HCT116 (cell line): ENCODE results near the gene MYCBP. TPM values are rescaled to one million over a fixed set of nuclear protein-coding genes. Genes with fewer than 3 reads are reported as not detected.

Experiments
- ATAC-seq: fragments of 200-7000 bp; cut with Tn5 transposase; 2 replicates; pipeline ENCODE4 v1.9.1; 2020; ENCODE audit warnings: mild to moderate bottlenecking, moderate library complexity
- BruUV-seq: library from RNA; stranded (reverse); fragments of 400-500 nt; replicated peaks from 2 replicates; lab custom pipeline; 2021; lab: Mats Ljungman, UMichigan
- CTCF ChIA-PET: fragments of 300-600 bp; sonication (Branson Sonifier 250); formaldehyde crosslinking; loops from one replicate; lab custom pipeline; 2021; ENCODE audit warnings: antibody characterized with exemption; lab: Charles Lee
- POLR2A ChIA-PET: fragments of 300-600, 350-600 bp; sonication (Branson Sonifier 250); formaldehyde crosslinking; loops from one replicate; lab custom pipeline; 2021; ENCODE audit warnings: antibody characterized with exemption; lab: Charles Lee
- RAD21 ChIA-PET, 2 experiments: fragments of 300-600 bp; sonication (Branson Sonifier 250); formaldehyde crosslinking; loops; one replicate each; lab custom pipeline; 2023; ENCODE audit warnings: low total read pairs in 2 of 2; ENCODE audit not compliant: uncharacterized antibody in 2 of 2, unreplicated experiment in 2 of 2, low non-redundant PET in 1 of 2; lab: Charles Lee
- DNase-seq: peaks from one replicate; pipeline ENCODE4 v3.0.0-alpha.2; 2010; ENCODE audit warnings: low read depth, low spot score
- H2AFZ ChIP-seq: fragments of 200-600 bp; shearing (Covaris generic), sonication (generic); 2 replicates; pipeline ENCODE4 v1.6.1; 2017; ENCODE audit warnings: low read depth, mixed run types, mixed read lengths, antibody characterized with exemption, low read length; ENCODE audit not compliant: poor library complexity, severe bottlenecking
- H3K27ac ChIP-seq: 2 replicates; pipeline ENCODE4 v1.5.1; 2012; ENCODE audit warnings: low read depth, low read length
- H3K27me3 ChIP-seq: fragments of 200-600 bp; sonication (generic); 2 replicates; pipeline ENCODE4 v1.6.1; 2016; ENCODE audit warnings: mixed run types, low read length, mixed read lengths; ENCODE audit not compliant: insufficient read depth
- H3K36me3 ChIP-seq, 2 experiments: fragments of 200-500 bp in 1 of 2; fragments of 200-600 bp in 1 of 2; sonication (Bioruptor generic) in 1 of 2; sonication (generic) in 1 of 2; 2 replicates each; pipeline versions ENCODE4 v1.5.1 to v1.6.1; 2014 to 2016; ENCODE audit warnings: low read length in 2 of 2, inconsistent platforms in 1 of 2, mixed read lengths in 1 of 2, mixed run types in 1 of 2; ENCODE audit not compliant: insufficient read depth in 2 of 2, control insufficient read depth in 1 of 2
- H3K4me1 ChIP-seq, 2 experiments: fragments of 200-600 bp in 1 of 2; sonication (generic) in 1 of 2; 2 replicates each; pipeline versions ENCODE4 v1.5.1 to v1.6.1; 2012 to 2017; ENCODE audit warnings: low read length in 2 of 2, inconsistent platforms in 1 of 2, mild to moderate bottlenecking in 1 of 2, mixed read lengths in 1 of 2, mixed run types in 1 of 2, moderate library complexity in 1 of 2; ENCODE audit not compliant: insufficient read depth in 2 of 2, control insufficient read depth in 1 of 2
- H3K4me2 ChIP-seq: fragments of 200-600 bp; sonication (generic); 2 replicates; pipeline ENCODE4 v1.6.1; 2017; ENCODE audit warnings: mixed run types, low read length, mixed read lengths
- H3K4me3 ChIP-seq, 2 experiments: fragments of 200-600 bp in 1 of 2; sonication (generic) in 1 of 2; replicated peaks in 1 of 2; 2 replicates each; pipeline ENCODE4 v1.5.1; 2011 to 2016; ENCODE audit warnings: low read length in 2 of 2, control low read depth in 1 of 2, low read depth in 1 of 2, mild to moderate bottlenecking in 1 of 2, mixed read lengths in 1 of 2, mixed run types in 1 of 2
- H3K79me2 ChIP-seq: fragments of 200-600 bp; sonication (generic); 2 replicates; pipeline ENCODE4 v1.6.1; 2017; ENCODE audit warnings: mild to moderate bottlenecking, mixed run types, low read length, moderate library complexity, mixed read lengths; ENCODE audit not compliant: insufficient read depth
- H3K9ac ChIP-seq: fragments of 200-600 bp; sonication (generic); 2 replicates; pipeline ENCODE4 v1.6.1; 2016; ENCODE audit warnings: low read length, mixed read lengths
- H3K9me2 ChIP-seq: fragments of 200-600 bp; sonication (generic), shearing (Covaris generic); 2 replicates; pipeline ENCODE4 v1.6.1; 2017; ENCODE audit warnings: mixed run types, mild to moderate bottlenecking, moderate library complexity; ENCODE audit not compliant: insufficient read depth
- H3K9me3 ChIP-seq, 2 experiments: fragments of 200-500 bp in 1 of 2; fragments of 200-600 bp in 1 of 2; sonication (Bioruptor generic) in 1 of 2; sonication (generic) in 1 of 2; 2 replicates each; pipeline ENCODE4 v1.6.1; 2014 to 2017; ENCODE audit warnings: low read length in 2 of 2, mixed read lengths in 2 of 2, inconsistent platforms in 1 of 2, low read depth in 1 of 2, mild to moderate bottlenecking in 1 of 2, mixed run types in 1 of 2, moderate library complexity in 1 of 2; ENCODE audit not compliant: control insufficient read depth in 1 of 2, insufficient read depth in 1 of 2
- H4K20me1 ChIP-seq: fragments of 200-600 bp; sonication (generic), shearing (Covaris generic); 2 replicates; pipeline ENCODE4 v1.6.1; 2017; ENCODE audit warnings: mixed run types, mild to moderate bottlenecking, moderate library complexity; ENCODE audit not compliant: insufficient read depth
- ATF3 ChIP-seq: IDR thresholded peaks from 2 replicates; pipeline ENCODE4 v1.6.1; 2012
- CEBPB ChIP-seq: IDR thresholded peaks from 2 replicates; pipeline ENCODE4 v1.6.1; 2012; ENCODE audit warnings: low read depth
- EGR1 ChIP-seq: IDR thresholded peaks from 2 replicates; pipeline ENCODE4 v1.6.1; 2012; ENCODE audit warnings: low read depth
- EZH2 ChIP-seq: fragments of 200-600 bp; sonication (generic); IDR thresholded peaks from 2 replicates; pipeline ENCODE4 v1.6.1; 2017; ENCODE audit warnings: antibody characterized with exemption, mixed run types
- EZH2phosphoT487 ChIP-seq: fragments of 200-600 bp; IDR thresholded peaks from 2 replicates; pipeline ENCODE4 v1.6.1; 2018; ENCODE audit warnings: antibody characterized with exemption, borderline replicate concordance
- FOSL1 ChIP-seq: IDR thresholded peaks from 2 replicates; pipeline ENCODE4 v1.6.1; 2012; ENCODE audit warnings: low read depth
- MAX ChIP-seq: IDR thresholded peaks from 2 replicates; pipeline ENCODE4 v1.6.1; 2012
- POLR2A ChIP-seq: IDR thresholded peaks from 2 replicates; pipeline ENCODE4 v1.7.0; 2011; ENCODE audit warnings: borderline replicate concordance; ENCODE audit not compliant: insufficient read depth, insufficient read length; ENCODE audit errors: extremely low read depth
- RAD21 ChIP-seq: IDR thresholded peaks from 2 replicates; pipeline ENCODE4 v1.6.1; 2012; ENCODE audit warnings: low read depth, mild to moderate bottlenecking
- SIN3A ChIP-seq: IDR thresholded peaks from 2 replicates; pipeline ENCODE4 v1.6.1; 2012; ENCODE audit warnings: low read depth
- SP1 ChIP-seq: IDR thresholded peaks from 2 replicates; pipeline ENCODE4 v1.6.1; 2012; ENCODE audit warnings: low read depth
- SRF ChIP-seq: IDR thresholded peaks from 2 replicates; pipeline ENCODE4 v1.6.1; 2012; ENCODE audit warnings: low read depth
- TCF7L2 ChIP-seq: IDR thresholded peaks from 2 replicates; pipeline ENCODE4 v1.7.0; 2011; ENCODE audit warnings: borderline replicate concordance, inconsistent platforms; ENCODE audit not compliant: insufficient read depth, insufficient read length; ENCODE audit errors: extremely low read depth
- intact Hi-C: fragments of 100-400 bp; cut with micrococcal nuclease; formaldehyde crosslinking; loops from 2 replicates; pipeline ENCODE4 v1.10.0; 2022
- total RNA-seq: library from RNA; stranded (reverse); gene quantifications from one replicate; pipeline ENCODE4 v1.2.1, GENCODE V29; 2021; ENCODE audit not compliant: unreplicated experiment
- TF ChIP-seq, protein P1 (sequence below), 3 experiments: fragments of 200-600 bp in 1 of 3; sonication (generic) in 1 of 3; IDR thresholded peaks in 2 of 3; conservative IDR thresholded peaks in 1 of 3; 2 replicates each; pipeline ENCODE4 v1.5.1; 2012 to 2017; ENCODE audit warnings: low read depth in 2 of 3, low read length in 2 of 3, antibody characterized with exemption in 1 of 3, borderline replicate concordance in 1 of 3, control low read depth in 1 of 3, mild to moderate bottlenecking in 1 of 3, mixed read lengths in 1 of 3, mixed run types in 1 of 3, moderate library complexity in 1 of 3; ENCODE audit not compliant: insufficient read depth in 1 of 3
- TF ChIP-seq, protein P2 (sequence below): IDR thresholded peaks from 2 replicates; pipeline ENCODE4 v1.6.1; 2011; ENCODE audit warnings: mild to moderate bottlenecking, low read length, moderate library complexity; ENCODE audit not compliant: insufficient replicate concordance; ENCODE audit errors: extremely low read depth

MYCBP gene
- total RNA-seq, 1 experiment from 2014 or later, result 40.2 TPM

GRCh38 chr1:38826262-38826661 is 46.9 kb downstream of the MYCBP start:
- Histone ChIP-seq H3K79me2 (no peaks in the 10 kb centered on the region), H3K27ac (no peak overlapping the region), H3K4me3 (no peak overlapping the region), H3K9ac (no peak overlapping the region), H3K4me1 (no peaks in the 10 kb centered on the region)
- DNase-seq, result no peak
- no peak for TF ChIP-seq TCF7L2
- TF ChIP-seq ATF3, result no peak
- no peak for TF ChIP-seq SRF
- TF ChIP-seq, protein P1, sequence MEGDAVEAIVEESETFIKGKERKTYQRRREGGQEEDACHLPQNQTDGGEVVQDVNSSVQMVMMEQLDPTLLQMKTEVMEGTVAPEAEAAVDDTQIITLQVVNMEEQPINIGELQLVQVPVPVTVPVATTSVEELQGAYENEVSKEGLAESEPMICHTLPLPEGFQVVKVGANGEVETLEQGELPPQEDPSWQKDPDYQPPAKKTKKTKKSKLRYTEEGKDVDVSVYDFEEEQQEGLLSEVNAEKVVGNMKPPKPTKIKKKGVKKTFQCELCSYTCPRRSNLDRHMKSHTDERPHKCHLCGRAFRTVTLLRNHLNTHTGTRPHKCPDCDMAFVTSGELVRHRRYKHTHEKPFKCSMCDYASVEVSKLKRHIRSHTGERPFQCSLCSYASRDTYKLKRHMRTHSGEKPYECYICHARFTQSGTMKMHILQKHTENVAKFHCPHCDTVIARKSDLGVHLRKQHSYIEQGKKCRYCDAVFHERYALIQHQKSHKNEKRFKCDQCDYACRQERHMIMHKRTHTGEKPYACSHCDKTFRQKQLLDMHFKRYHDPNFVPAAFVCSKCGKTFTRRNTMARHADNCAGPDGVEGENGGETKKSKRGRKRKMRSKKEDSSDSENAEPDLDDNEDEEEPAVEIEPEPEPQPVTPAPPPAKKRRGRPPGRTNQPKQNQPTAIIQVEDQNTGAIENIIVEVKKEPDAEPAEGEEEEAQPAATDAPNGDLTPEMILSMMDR (IDR thresholded peaks at IDR 0.05 in 2 of 3, conservative IDR thresholded peaks at IDR 0.05 in 1 of 3; ENCODE audit: borderline replicate concordance in 1 of 3, insufficient read depth in 1 of 3, low read depth in 2 of 3, low read length in 2 of 3), result no peak
- TF ChIP-seq EZH2, result no peak
- no peak for TF ChIP-seq RAD21
- TF ChIP-seq SP1, result no peak
- TF ChIP-seq CEBPB, result no peak
- no peak for TF ChIP-seq EGR1
- TF ChIP-seq EZH2phosphoT487, result no peak
- no peak for TF ChIP-seq SIN3A
- no peak for TF ChIP-seq FOSL1
- TF ChIP-seq, protein P2, sequence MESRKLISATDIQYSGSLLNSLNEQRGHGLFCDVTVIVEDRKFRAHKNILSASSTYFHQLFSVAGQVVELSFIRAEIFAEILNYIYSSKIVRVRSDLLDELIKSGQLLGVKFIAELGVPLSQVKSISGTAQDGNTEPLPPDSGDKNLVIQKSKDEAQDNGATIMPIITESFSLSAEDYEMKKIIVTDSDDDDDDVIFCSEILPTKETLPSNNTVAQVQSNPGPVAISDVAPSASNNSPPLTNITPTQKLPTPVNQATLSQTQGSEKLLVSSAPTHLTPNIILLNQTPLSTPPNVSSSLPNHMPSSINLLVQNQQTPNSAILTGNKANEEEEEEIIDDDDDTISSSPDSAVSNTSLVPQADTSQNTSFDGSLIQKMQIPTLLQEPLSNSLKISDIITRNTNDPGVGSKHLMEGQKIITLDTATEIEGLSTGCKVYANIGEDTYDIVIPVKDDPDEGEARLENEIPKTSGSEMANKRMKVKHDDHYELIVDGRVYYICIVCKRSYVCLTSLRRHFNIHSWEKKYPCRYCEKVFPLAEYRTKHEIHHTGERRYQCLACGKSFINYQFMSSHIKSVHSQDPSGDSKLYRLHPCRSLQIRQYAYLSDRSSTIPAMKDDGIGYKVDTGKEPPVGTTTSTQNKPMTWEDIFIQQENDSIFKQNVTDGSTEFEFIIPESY, result no peak
- TF ChIP-seq MAX, result no peak
- no peak for TF ChIP-seq POLR2A
- TF ChIP-seq, all 23 proteins: peak for 0
- H4K20me1 ChIP-seq, result no peaks in the 10 kb centered on the region
- H3K27me3 ChIP-seq, result peaks cover 4% of the 10 kb centered on the region; the same call in 1 of the 2 replicates
- no peak overlapping the region for H3K4me2 ChIP-seq
- no peaks in the 10 kb centered on the region for H3K9me3 ChIP-seq
- ChIA-PET CTCF (no interaction called here), RAD21 (no interaction called here), POLR2A (no interaction called here)
- no peak overlapping the region for H2AFZ ChIP-seq
- no peaks in the 10 kb centered on the region for H3K36me3 ChIP-seq
- no peaks in the 10 kb centered on the region for H3K9me2 ChIP-seq
- intact Hi-C loops, result no loop called here
- ATAC-seq, result no peak
- BruUV-seq, result no TSS peak
